Measurements from ENCODE around the gene CYB5RL. TPM values are rescaled to one million over a fixed set of nuclear protein-coding genes. Genes with fewer than 3 reads are reported as not detected.

The CYB5RL gene
- total RNA-seq, 4 donors from 2014 or later, result 4.8 to 6.7 (median 5.5) TPM

DNA sequence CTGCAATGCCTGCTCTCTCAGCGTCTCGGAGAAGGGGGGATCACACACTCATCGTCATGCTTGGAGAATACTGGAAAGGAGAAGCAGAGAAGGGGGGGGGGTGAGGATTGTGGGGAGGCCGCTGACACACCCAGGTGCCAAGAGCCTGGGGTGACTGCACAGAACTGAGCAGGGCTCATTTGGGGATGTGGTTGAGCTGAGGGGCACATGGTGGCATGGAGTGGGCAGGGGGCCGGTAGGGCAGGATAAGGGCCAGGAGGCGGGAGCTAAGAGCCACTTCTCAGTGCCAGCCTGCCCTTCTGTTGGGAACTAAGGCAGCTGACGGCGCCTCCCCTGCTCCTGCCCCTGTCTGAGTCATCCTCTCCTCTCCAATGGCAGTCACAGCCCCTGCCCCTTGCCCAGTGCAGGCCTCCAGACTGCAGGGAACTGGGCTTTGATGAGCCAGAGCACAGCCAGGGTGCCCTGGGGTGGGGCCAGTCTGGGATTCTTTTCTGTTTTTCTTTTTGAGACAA, 27.3 kb upstream of the CYB5RL start:
- Histone ChIP-seq H3K4me3 (no peak overlapping the region), H3K27me3 (no peaks in the 10 kb centered on the region), H3K4me1 (peaks cover 0 to 30% (median 8%) of the 10 kb centered on the region in 4 donors), H3K9me3 (no peaks in the 10 kb centered on the region), H3K36me3 (peaks cover 0 to 39% (median 0%) of the 10 kb centered on the region in 3 donors), H3K27ac (peak overlapping the region in 3 of 4 donors; percentile 7 to 55 (median 34))
- WGBS, 2 donors, result 42 to 49% methylated on average over 8 of the region's 8 CpGs
- TF ChIP-seq POLR2A (IDR thresholded peaks at IDR 0.05), result no peak
- TF ChIP-seq, protein P1, sequence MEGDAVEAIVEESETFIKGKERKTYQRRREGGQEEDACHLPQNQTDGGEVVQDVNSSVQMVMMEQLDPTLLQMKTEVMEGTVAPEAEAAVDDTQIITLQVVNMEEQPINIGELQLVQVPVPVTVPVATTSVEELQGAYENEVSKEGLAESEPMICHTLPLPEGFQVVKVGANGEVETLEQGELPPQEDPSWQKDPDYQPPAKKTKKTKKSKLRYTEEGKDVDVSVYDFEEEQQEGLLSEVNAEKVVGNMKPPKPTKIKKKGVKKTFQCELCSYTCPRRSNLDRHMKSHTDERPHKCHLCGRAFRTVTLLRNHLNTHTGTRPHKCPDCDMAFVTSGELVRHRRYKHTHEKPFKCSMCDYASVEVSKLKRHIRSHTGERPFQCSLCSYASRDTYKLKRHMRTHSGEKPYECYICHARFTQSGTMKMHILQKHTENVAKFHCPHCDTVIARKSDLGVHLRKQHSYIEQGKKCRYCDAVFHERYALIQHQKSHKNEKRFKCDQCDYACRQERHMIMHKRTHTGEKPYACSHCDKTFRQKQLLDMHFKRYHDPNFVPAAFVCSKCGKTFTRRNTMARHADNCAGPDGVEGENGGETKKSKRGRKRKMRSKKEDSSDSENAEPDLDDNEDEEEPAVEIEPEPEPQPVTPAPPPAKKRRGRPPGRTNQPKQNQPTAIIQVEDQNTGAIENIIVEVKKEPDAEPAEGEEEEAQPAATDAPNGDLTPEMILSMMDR (IDR thresholded peaks at IDR 0.05), result no peak
- TF ChIP-seq EP300 (IDR thresholded peaks at IDR 0.05), result no peak
- no peak for DNase-seq (ENCODE audit: low spot score in 2 of 2)

DNA sequence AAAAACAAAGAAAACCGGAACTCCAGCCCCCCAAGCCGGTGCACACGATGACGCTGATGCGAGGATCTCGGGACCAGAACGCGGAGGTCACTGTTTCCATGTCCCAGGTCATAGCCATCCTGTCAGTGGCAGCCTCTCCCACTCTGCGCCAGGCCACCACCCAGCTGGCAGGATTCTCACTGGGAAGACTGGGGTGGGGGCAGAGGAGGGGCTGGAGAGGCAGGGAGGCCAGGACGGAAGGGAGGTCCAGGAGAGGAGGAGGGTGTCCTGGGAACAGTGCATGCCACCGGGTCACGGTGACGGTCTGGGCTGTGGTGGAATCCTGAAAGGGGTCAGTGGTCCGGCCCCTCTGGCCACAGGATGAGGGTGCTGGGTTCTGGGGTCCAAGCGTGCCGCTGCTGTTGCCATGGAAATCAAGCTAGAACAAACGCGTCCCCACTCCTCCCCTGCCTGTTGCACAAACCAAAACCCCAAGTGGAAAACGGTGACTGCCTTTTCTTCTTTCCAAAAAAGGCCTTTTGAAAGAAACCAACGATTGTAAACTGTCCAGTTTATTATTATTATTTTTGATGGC, 26.2 kb upstream of the CYB5RL start:
- Histone ChIP-seq H3K4me3 (no peak overlapping the region), H3K36me3 (peaks cover 0 to 38% (median 0%) of the 10 kb centered on the region in 3 donors), H3K27me3 (no peaks in the 10 kb centered on the region), H3K9me3 (no peaks in the 10 kb centered on the region), H3K4me1 (peaks cover 0 to 30% (median 8%) of the 10 kb centered on the region in 4 donors), H3K27ac (peak overlapping the region in 3 of 4 donors; percentile 6 to 55 (median 27))
- DNase-seq (ENCODE audit: low spot score in 2 of 2), result no peak
- 77 to 82% methylated on average over 20 of the region's 20 CpGs for whole genome bisulfite sequencing, 2 donors
- TF ChIP-seq POLR2A (IDR thresholded peaks at IDR 0.05), result no peak
- TF ChIP-seq, protein P1 (IDR thresholded peaks at IDR 0.05), result no peak
- no peak for TF ChIP-seq EP300 (IDR thresholded peaks at IDR 0.05)

DNA sequence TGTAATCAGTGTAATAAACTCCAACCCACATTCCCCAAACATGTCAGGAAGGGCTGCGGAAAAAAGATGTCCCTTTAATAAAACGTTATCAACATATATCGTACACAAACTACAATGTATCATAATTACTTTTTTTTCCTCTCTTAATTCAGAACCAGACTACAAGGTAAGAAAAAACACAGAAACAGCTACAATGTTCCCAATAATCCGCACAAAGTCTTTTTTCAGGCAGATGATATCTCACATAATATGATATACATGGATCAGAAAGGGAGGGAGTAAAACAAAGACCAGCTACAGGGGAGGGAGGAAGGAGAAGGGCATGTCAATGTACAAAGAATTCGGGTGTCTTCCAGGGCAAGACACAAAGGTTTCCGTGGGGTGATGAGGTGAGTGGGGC, 25.5 kb upstream of the CYB5RL start:
- H3K27me3 ChIP-seq, result no peaks in the 10 kb centered on the region
- peaks cover 0 to 34% (median 0%) of the 10 kb centered on the region in 3 donors for H3K36me3 ChIP-seq
- no peak overlapping the region for H3K27ac ChIP-seq
- no peaks in the 10 kb centered on the region for H3K9me3 ChIP-seq
- no peak for DNase-seq (ENCODE audit: low spot score in 2 of 2)
- TF ChIP-seq, protein P1 (IDR thresholded peaks at IDR 0.05), result no peak
- TF ChIP-seq POLR2A (IDR thresholded peaks at IDR 0.05) (no peak), EP300 (IDR thresholded peaks at IDR 0.05) (no peak)
- peaks cover 0 to 37% (median 8%) of the 10 kb centered on the region in 4 donors for H3K4me1 ChIP-seq
- 79 to 81% methylated on average over 6 of the region's 6 CpGs for WGBS, 2 donors
- no peak overlapping the region for H3K4me3 ChIP-seq

DNA sequence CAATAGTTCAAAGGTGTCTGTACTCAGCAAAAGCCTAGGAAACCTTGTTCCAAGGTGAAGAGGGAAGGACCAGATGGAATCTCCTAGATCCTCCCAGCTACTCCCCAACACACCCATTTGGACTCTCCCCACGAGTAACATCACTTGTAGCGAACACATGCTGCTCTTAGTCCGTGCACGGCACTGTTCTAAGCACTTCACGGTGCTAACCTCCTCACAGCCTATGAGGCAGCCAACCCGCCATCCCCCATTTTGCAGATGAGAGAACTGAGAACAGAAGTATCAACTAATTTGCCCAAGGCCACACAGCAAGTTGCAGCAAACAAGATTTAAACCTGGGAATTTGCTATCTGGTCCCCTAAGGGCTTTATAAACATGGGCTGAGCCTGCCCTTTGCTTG, 24.4 kb upstream of the CYB5RL start:
- H3K27ac ChIP-seq, result no peak overlapping the region
- H3K9me3 ChIP-seq, result no peaks in the 10 kb centered on the region
- no peak for DNase-seq (ENCODE audit: low spot score in 2 of 2)
- TF ChIP-seq EP300 (IDR thresholded peaks at IDR 0.05) (no peak), POLR2A (IDR thresholded peaks at IDR 0.05) (no peak)
- TF ChIP-seq, protein P1 (IDR thresholded peaks at IDR 0.05), result no peak
- H3K4me1 ChIP-seq, result peaks cover 0 to 43% (median 15%) of the 10 kb centered on the region in 4 donors
- no peaks in the 10 kb centered on the region for H3K27me3 ChIP-seq
- 71 to 83% methylated on average over 6 of the region's 6 CpGs for WGBS, 2 donors
- peaks cover 0 to 34% (median 0%) of the 10 kb centered on the region in 3 donors for H3K36me3 ChIP-seq
- H3K4me3 ChIP-seq, result no peak overlapping the region

DNA sequence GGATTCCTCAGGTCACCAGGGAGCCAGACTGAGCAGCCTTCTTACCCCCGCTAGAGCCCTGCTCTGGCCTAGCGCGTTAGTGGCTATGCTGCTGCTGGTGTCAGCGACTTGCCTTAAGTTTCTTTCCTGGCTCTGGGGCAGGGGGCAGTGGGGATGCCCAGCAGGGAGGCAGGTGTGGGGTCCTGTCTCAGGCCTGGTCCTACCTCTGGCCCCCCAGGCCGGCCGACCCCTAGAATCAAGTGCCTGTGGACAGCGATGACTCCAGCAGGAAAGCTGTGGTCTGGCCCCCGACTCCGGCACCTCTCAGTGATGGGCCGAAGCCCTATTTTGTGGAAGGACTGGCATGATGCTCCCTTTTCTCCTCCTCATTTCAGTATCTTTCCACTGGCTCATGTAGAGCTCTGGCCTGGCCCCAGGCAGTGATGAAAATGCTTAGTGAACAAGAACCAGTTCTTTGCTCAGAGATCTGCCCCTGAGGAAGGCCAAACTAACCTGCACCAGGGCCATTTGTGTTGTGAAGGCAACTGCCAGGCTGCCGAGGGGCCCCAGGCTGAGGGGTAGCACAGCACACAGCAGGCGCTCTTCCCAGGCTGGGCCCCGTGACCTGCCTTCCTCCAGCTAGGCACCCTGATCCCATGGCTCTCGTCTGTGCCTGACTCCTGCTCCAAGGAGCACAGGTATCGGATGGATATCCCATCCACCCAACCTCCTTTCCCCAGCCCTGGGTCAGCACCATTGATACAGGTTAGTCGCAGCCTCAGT, 23.8 kb upstream of the CYB5RL start:
- no peak for DNase-seq (ENCODE audit: low spot score in 2 of 2)
- H3K27ac ChIP-seq, result no peak overlapping the region

More for the DNA sequence above, 23.8 kb upstream of the CYB5RL start:
- 86 to 90% methylated on average over 12 to 16 of the region's 16 CpGs for WGBS, 2 donors
- no peaks in the 10 kb centered on the region for H3K27me3 ChIP-seq
- peaks cover 0 to 34% (median 0%) of the 10 kb centered on the region in 3 donors for H3K36me3 ChIP-seq
- H3K4me1 ChIP-seq, result peaks cover 0 to 43% (median 16%) of the 10 kb centered on the region in 4 donors
- TF ChIP-seq, protein P1 (IDR thresholded peaks at IDR 0.05), result no peak
- TF ChIP-seq EP300 (IDR thresholded peaks at IDR 0.05) (no peak), POLR2A (IDR thresholded peaks at IDR 0.05) (no peak)
- no peak overlapping the region for H3K4me3 ChIP-seq
- H3K9me3 ChIP-seq, result no peaks in the 10 kb centered on the region
